GM23248 (cell line): Measurements from ENCODE around the gene ZNF396. TPM values are rescaled to one million over a fixed set of nuclear protein-coding genes. Genes with fewer than 3 reads are reported as not detected.

Source experiments
- DNase-seq: peaks from one replicate; pipeline ENCODE4 v3.0.0-alpha.2; 2015
- H2AFZ ChIP-seq: fragments of 200-600 bp; sonication (generic); 2 replicates; pipeline ENCODE4 v1.6.1; 2016; ENCODE audit warnings: antibody characterized with exemption
- H3F3A ChIP-seq: fragments of 200-600 bp; sonication (generic); 2 replicates; pipeline ENCODE4 v1.6.1; 2016; ENCODE audit warnings: mild to moderate bottlenecking, antibody characterized with exemption, mixed run types; ENCODE audit not compliant: insufficient read depth
- H3K27ac ChIP-seq: fragments of 200-600 bp; sonication (generic); 2 replicates; pipeline ENCODE4 v1.5.1; 2016; ENCODE audit warnings: mild to moderate bottlenecking
- H3K27me3 ChIP-seq: fragments of 200-600 bp; sonication (generic); replicated peaks from 2 replicates; pipeline ENCODE4 v1.6.1; 2016; ENCODE audit warnings: mild to moderate bottlenecking; ENCODE audit not compliant: insufficient read depth
- H3K36me3 ChIP-seq: fragments of 200-600 bp; sonication (generic); 2 replicates; pipeline ENCODE4 v1.6.1; 2016; ENCODE audit warnings: low read depth, mild to moderate bottlenecking
- H3K4me1 ChIP-seq: fragments of 200-600 bp; sonication (generic); 2 replicates; pipeline ENCODE4 v1.6.1; 2016; ENCODE audit warnings: mild to moderate bottlenecking; ENCODE audit not compliant: insufficient read depth
- H3K4me2 ChIP-seq: fragments of 200-600 bp; sonication (generic); one replicate; pipeline ENCODE4 v1.6.1; 2016; ENCODE audit warnings: mild to moderate bottlenecking; ENCODE audit not compliant: unreplicated experiment
- H3K4me3 ChIP-seq: fragments of 200-600 bp; sonication (generic); 2 replicates; pipeline ENCODE4 v1.5.1; 2016; ENCODE audit warnings: mild to moderate bottlenecking
- H3K79me2 ChIP-seq: fragments of 200-600 bp; sonication (generic); 2 replicates; pipeline ENCODE4 v1.6.1; 2016; ENCODE audit warnings: mild to moderate bottlenecking; ENCODE audit not compliant: insufficient read depth
- H3K9ac ChIP-seq: fragments of 200-600 bp; sonication (generic); 2 replicates; pipeline ENCODE4 v1.6.1; 2016; ENCODE audit warnings: mild to moderate bottlenecking
- H3K9me2 ChIP-seq: fragments of 200-600 bp; sonication (generic); 2 replicates; pipeline ENCODE4 v1.6.1; 2016; ENCODE audit warnings: mixed run types, mild to moderate bottlenecking, moderate library complexity; ENCODE audit not compliant: insufficient read depth
- H3K9me3 ChIP-seq: fragments of 200-600 bp; sonication (generic); one replicate; pipeline ENCODE4 v1.6.1; 2017; ENCODE audit warnings: low read depth
- H4K20me1 ChIP-seq: fragments of 200-600 bp; sonication (generic); 2 replicates; pipeline ENCODE4 v1.6.0; 2016; ENCODE audit not compliant: insufficient read depth
- EZH2 ChIP-seq: fragments of 200-600 bp; sonication (generic); IDR thresholded peaks from 2 replicates; pipeline ENCODE4 v1.6.1; 2018; ENCODE audit warnings: antibody characterized with exemption, mild to moderate bottlenecking; ENCODE audit not compliant: insufficient read depth, poor library complexity, severe bottlenecking
- EZH2phosphoT487 ChIP-seq: fragments of 200-600 bp; sonication (generic); IDR thresholded peaks from 2 replicates; pipeline ENCODE4 v1.6.1; 2018; ENCODE audit warnings: antibody characterized with exemption, moderate library complexity, mild to moderate bottlenecking, low read depth; ENCODE audit not compliant: insufficient read depth
- WGBS, 2 experiments: methylation state at CpG; one replicate each; pipeline ENCODE4 v1.1.6; 2015 to 2017; ENCODE audit warnings: low lambda C conversion rate in 2 of 2, low coverage in 1 of 2; ENCODE audit errors: missing lambda C conversion rate in 2 of 2; 5-methylcytosine and 5-hydroxymethylcytosine counted together
- in situ Hi-C: fragments of 300-500 bp; cut with MboI; formaldehyde crosslinking; loops from 2 replicates; pipeline ENCODE4 v1.15.0; 2020
- polyA plus RNA-seq: library from polyadenylated mRNA; unstranded; fragments of >200 nt; fragmentation: Nextera tagmentation; extraction: Ambion mirVana; gene quantifications from 2 replicates; pipeline ENCODE4 v1.2.1, GENCODE V29; 2016
- total RNA-seq: library from RNA; depleted of rRNA; stranded (reverse); fragments of >200 nt; shearing (Covaris generic); gene quantifications from 2 replicates; pipeline ENCODE4 v1.2.3, GENCODE V29; 2014

ZNF396 gene
- total and polyA plus RNA-seq, 2 experiments from 2014 or later: 0.85 to 0.86 TPM

GRCh38 chr18:35368595-35368994 is 8.5 kb downstream of the ZNF396 start:
- Histone ChIP-seq H3F3A (peaks cover 16% of the 10 kb centered on the region), H3K27ac (peak overlapping the region; percentile 59), H3K4me3 (no peak overlapping the region), H3K79me2 (no peaks in the 10 kb centered on the region), H3K27me3 (no peaks in the 10 kb centered on the region), H2AFZ (no peak overlapping the region), H3K9me2 (no peaks in the 10 kb centered on the region), H3K9ac (no peak overlapping the region), H3K4me1 (peaks cover 17% of the 10 kb centered on the region), H4K20me1 (no peaks in the 10 kb centered on the region), H3K9me3 (no peaks in the 10 kb centered on the region), H3K4me2 (no peak overlapping the region), H3K36me3 (no peaks in the 10 kb centered on the region)
- WGBS, 2 experiments: 86 to 91% methylated on average over 6 of the region's 6 CpGs
- no peak for TF ChIP-seq EZH2
- no peak for TF ChIP-seq EZH2phosphoT487
- in situ Hi-C loops: loop anchor here (10.0 kb wide), 1 partner anchor 134 kb away; no protein-coding TSS in a partner anchor
- peak; percentile 36 for DNase-seq

- Histone ChIP-seq H3K36me3 (no peaks in the 10 kb centered on the region), H3K4me1 (no peaks in the 10 kb centered on the region), H3K27ac (no peak overlapping the region), H2AFZ (no peak overlapping the region), H3K9me3 (no peaks in the 10 kb centered on the region), H3K79me2 (no peaks in the 10 kb centered on the region), H3K9ac (no peak overlapping the region), H3K9me2 (no peaks in the 10 kb centered on the region), H3F3A (no peaks in the 10 kb centered on the region), H4K20me1 (no peaks in the 10 kb centered on the region), H3K27me3 (no peaks in the 10 kb centered on the region), H3K4me2 (no peak overlapping the region), H3K4me3 (no peak overlapping the region)
- DNase-seq: no peak
- no peak for TF ChIP-seq EZH2phosphoT487
- TF ChIP-seq EZH2: no peak
- in situ Hi-C loops: loop anchor here (10.0 kb wide), 1 partner anchor 128 kb away; no protein-coding TSS in a partner anchor
Observed at GRCh38 chr18:35362531-35362930, 14.6 kb downstream of the ZNF396 start.

- H3K36me3 ChIP-seq: no peaks in the 10 kb centered on the region
- no peaks in the 10 kb centered on the region for H3K9me3 ChIP-seq
- no peaks in the 10 kb centered on the region for H3K4me1 ChIP-seq
- H3K4me2 ChIP-seq: no peak overlapping the region
- in situ Hi-C loops: loop anchor here (10.0 kb wide), 1 partner anchor 127 kb away; no protein-coding TSS in a partner anchor
- H3K79me2 ChIP-seq: no peaks in the 10 kb centered on the region
- no peak for DNase-seq
- WGBS, 2 experiments: 3 to 13% methylated on average over 2 of the region's 2 CpGs
- no peak for TF ChIP-seq EZH2
- no peak for TF ChIP-seq EZH2phosphoT487
- H3K27ac ChIP-seq: no peak overlapping the region
- H4K20me1 ChIP-seq: no peaks in the 10 kb centered on the region
- H3F3A ChIP-seq: no peaks in the 10 kb centered on the region
- H3K4me3 ChIP-seq: no peak overlapping the region
- H3K9ac ChIP-seq: no peak overlapping the region
- no peak overlapping the region for H2AFZ ChIP-seq
- H3K27me3 ChIP-seq: no peaks in the 10 kb centered on the region
- no peaks in the 10 kb centered on the region for H3K9me2 ChIP-seq
Observed at GRCh38 chr18:35361570-35362321, 15.4 kb downstream of the ZNF396 start.

GRCh38 chr18:35355140-35355618 is 22.0 kb downstream of the ZNF396 start:
- 25 to 28% methylated on average over 4 of the region's 4 CpGs for WGBS, 2 experiments
- peak overlapping the region; percentile 87 for H2AFZ ChIP-seq
- no peak overlapping the region for H3K27ac ChIP-seq
- DNase-seq: peak; percentile 89
- H3K27me3 ChIP-seq: no peaks in the 10 kb centered on the region
- no peaks in the 10 kb centered on the region for H3K4me1 ChIP-seq
- peak overlapping the region; percentile 55 for H3K4me3 ChIP-seq
- H3K9ac ChIP-seq: no peak overlapping the region
- in situ Hi-C loops: no loop called here
- no peaks in the 10 kb centered on the region for H3K36me3 ChIP-seq
- peak overlapping the region; percentile 77 for H3K4me2 ChIP-seq
- no peak for TF ChIP-seq EZH2phosphoT487
- no peak for TF ChIP-seq EZH2
- no peaks in the 10 kb centered on the region for H3F3A ChIP-seq
- no peaks in the 10 kb centered on the region for H3K9me3 ChIP-seq
- no peaks in the 10 kb centered on the region for H4K20me1 ChIP-seq
- no peaks in the 10 kb centered on the region for H3K9me2 ChIP-seq
- H3K79me2 ChIP-seq: no peaks in the 10 kb centered on the region

GRCh38 chr18:35352778-35353177 is 24.4 kb downstream of the ZNF396 start:
- no peak for TF ChIP-seq EZH2phosphoT487
- no peak for TF ChIP-seq EZH2
- H3K4me3 ChIP-seq: no peak overlapping the region
- no peaks in the 10 kb centered on the region for H3K9me2 ChIP-seq
- H2AFZ ChIP-seq: no peak overlapping the region
- H3K36me3 ChIP-seq: no peaks in the 10 kb centered on the region
- H3K4me2 ChIP-seq: no peak overlapping the region
- H3K9me3 ChIP-seq: no peaks in the 10 kb centered on the region
- in situ Hi-C loops: no loop called here
- no peaks in the 10 kb centered on the region for H3K4me1 ChIP-seq
- H3K27me3 ChIP-seq: no peaks in the 10 kb centered on the region
- H3F3A ChIP-seq: no peaks in the 10 kb centered on the region
- no peaks in the 10 kb centered on the region for H3K79me2 ChIP-seq
- H3K9ac ChIP-seq: no peak overlapping the region
- no peak overlapping the region for H3K27ac ChIP-seq
- DNase-seq: no peak
- no peaks in the 10 kb centered on the region for H4K20me1 ChIP-seq
